Endothelial cell of umbilical vein (primary cell): ENCODE measurements around the gene SELENBP1. TPM values are rescaled to one million over a fixed set of nuclear protein-coding genes. Genes with fewer than 3 reads are reported as not detected.

Experiments used
- BruUV-seq: library from RNA; stranded (reverse); fragments of 400-500 nt; replicated peaks from 2 replicates; lab custom pipeline; 2021; lab: Mats Ljungman, UMichigan
- CTCF ChIA-PET: fragments of 300-600, 350-600 bp; sonication (Branson Sonifier 250); formaldehyde crosslinking; loops from one replicate; lab custom pipeline; 2021; ENCODE audit warnings: antibody characterized with exemption, inconsistent platforms; lab: Charles Lee
- POLR2A ChIA-PET: fragments of 300-600, 350-600 bp; sonication (Branson Sonifier 250); formaldehyde crosslinking; loops from one replicate; lab custom pipeline; 2021; ENCODE audit warnings: antibody characterized with exemption, inconsistent platforms; lab: Charles Lee
- DNase-seq: peaks from one replicate; pipeline ENCODE4 v3.0.0-alpha.2; 2011; ENCODE audit warnings: low read depth, low spot score
- FAIRE-seq: peaks from 2 replicates; lab custom pipeline; 2011; peaks lifted over from hg19 to GRCh38; lab: Jason Lieb, UNC
- H2AFZ ChIP-seq: 2 replicates; pipeline ENCODE4 v1.6.0; 2012; ENCODE audit warnings: low read depth, low read length, control low read depth, inconsistent platforms
- H3K27ac ChIP-seq: 2 replicates; pipeline ENCODE4 v1.5.1; 2011; ENCODE audit warnings: low read depth, mild to moderate bottlenecking, control low read depth, low read length, moderate library complexity; ENCODE audit not compliant: insufficient read depth
- H3K27me3 ChIP-seq, 2 experiments: 2 replicates each; pipeline versions ENCODE4 v1.6.0 to v1.6.1; 2011; ENCODE audit warnings: low read length in 2 of 2, mixed read lengths in 1 of 2; ENCODE audit not compliant: control insufficient read depth in 2 of 2, insufficient read depth in 2 of 2
- H3K36me3 ChIP-seq, 2 experiments: 2 replicates in 1 of 2; 3 replicates in 1 of 2; pipeline ENCODE4 v1.5.1; 2011; ENCODE audit warnings: low read length in 2 of 2, mild to moderate bottlenecking in 1 of 2, moderate library complexity in 1 of 2; ENCODE audit not compliant: control insufficient read depth in 2 of 2, insufficient read depth in 2 of 2; ENCODE audit errors: extremely low read depth in 1 of 2
- H3K4me1 ChIP-seq: 3 replicates; pipeline ENCODE4 v1.5.1; 2011; ENCODE audit warnings: mild to moderate bottlenecking, low read length; ENCODE audit not compliant: control insufficient read depth, insufficient read depth; ENCODE audit errors: extremely low read depth
- H3K4me2 ChIP-seq: 2 replicates; pipeline ENCODE4 v1.6.1; 2011; ENCODE audit warnings: low read length, control low read depth, mixed read lengths; ENCODE audit not compliant: insufficient read depth
- H3K4me3 ChIP-seq, 3 experiments: fragments of 200-600 bp in 1 of 3; sonication (generic), shearing (Covaris generic) in 1 of 3; replicated peaks in 1 of 3; 2 replicates each; pipeline ENCODE4 v1.5.1; 2011 to 2016; ENCODE audit warnings: control low read depth in 3 of 3, low read length in 3 of 3, mild to moderate bottlenecking in 2 of 3, inconsistent platforms in 1 of 3, low read depth in 1 of 3, moderate library complexity in 1 of 3; ENCODE audit not compliant: insufficient read depth in 1 of 3
- H3K79me2 ChIP-seq: 2 replicates; pipeline ENCODE4 v1.6.0; 2012; ENCODE audit warnings: low read length, inconsistent platforms; ENCODE audit not compliant: control insufficient read depth, insufficient read depth
- H3K9ac ChIP-seq: replicated peaks from 2 replicates; pipeline ENCODE3; 2011; ENCODE audit warnings: low read length, control low read depth; ENCODE audit not compliant: insufficient read depth; ENCODE audit errors: extremely low read depth
- H3K9me1 ChIP-seq: replicated peaks from 3 replicates; pipeline ENCODE4 v1.6.0; 2011; ENCODE audit warnings: mild to moderate bottlenecking, low read length; ENCODE audit not compliant: control insufficient read depth, insufficient read depth; ENCODE audit errors: extremely low read depth
- H3K9me3 ChIP-seq: replicated peaks from 2 replicates; pipeline ENCODE4 v1.5.1; 2012; ENCODE audit warnings: low read length, inconsistent platforms; ENCODE audit not compliant: control insufficient read depth, insufficient read depth
- H4K20me1 ChIP-seq: replicated peaks from 2 replicates; pipeline ENCODE3; 2011; ENCODE audit warnings: mild to moderate bottlenecking, low read length; ENCODE audit not compliant: control insufficient read depth, insufficient read depth; ENCODE audit errors: extremely low read depth
- CTCF ChIP-seq, 2 donors: IDR thresholded peaks; 1 replicate in 1 of 2; 2 replicates in 1 of 2; pipeline ENCODE4 v1.5.1; 2011; ENCODE audit warnings: low read length in 2 of 2, mild to moderate bottlenecking in 2 of 2, moderate library complexity in 2 of 2, control low read depth in 1 of 2, inconsistent platforms in 1 of 2, low read depth in 1 of 2; ENCODE audit not compliant: insufficient read depth in 1 of 2; ENCODE audit errors: extremely low read depth in 1 of 2
- EZH2 ChIP-seq: IDR thresholded peaks from 2 replicates; pipeline ENCODE4 v1.6.1; 2012; ENCODE audit warnings: borderline replicate concordance, low read depth, mild to moderate bottlenecking, moderate library complexity, low read length, inconsistent platforms; ENCODE audit not compliant: severe bottlenecking
- FOS ChIP-seq: IDR thresholded peaks from 2 replicates; pipeline ENCODE4 v1.6.1; 2011; ENCODE audit warnings: mild to moderate bottlenecking, low read length, moderate library complexity, borderline replicate concordance; ENCODE audit not compliant: insufficient read depth
- GATA2 ChIP-seq: IDR thresholded peaks from 2 replicates; pipeline ENCODE4 v1.7.0; 2011; ENCODE audit warnings: low read depth, mild to moderate bottlenecking, moderate library complexity, mixed read lengths, low read length; ENCODE audit not compliant: insufficient read length, insufficient read depth
- JUN ChIP-seq: IDR thresholded peaks from 2 replicates; pipeline ENCODE4 v1.6.1; 2011; ENCODE audit warnings: borderline replicate concordance, low read depth; ENCODE audit not compliant: insufficient read length, insufficient read depth
- MAX ChIP-seq: IDR thresholded peaks from 2 replicates; pipeline ENCODE4 v1.6.1; 2011; ENCODE audit not compliant: insufficient read depth, insufficient read length
- MYC ChIP-seq: IDR thresholded peaks from one replicate; pipeline ENCODE4 v1.6.1; 2011; ENCODE audit warnings: mild to moderate bottlenecking, low read depth, low read length
- POLR2A ChIP-seq: IDR thresholded peaks from 2 replicates; pipeline ENCODE4 v1.6.1; 2012; ENCODE audit warnings: low read depth, mild to moderate bottlenecking, control low read depth, low read length
- POLR2AphosphoS5 ChIP-seq: IDR thresholded peaks from 2 replicates; pipeline ENCODE4 v1.6.1; 2012; ENCODE audit warnings: low read depth, mild to moderate bottlenecking, control low read depth, low read length, moderate library complexity; ENCODE audit not compliant: insufficient read depth
- dilution Hi-C: fragments of 300-500 bp; cut with MboI; formaldehyde crosslinking; loops from one replicate; pipeline ENCODE4 v1.15.0; 2019; ENCODE audit warnings: low sequenced_read_pairs; ENCODE audit not compliant: extremely low pct_ligation_motif_present
- intact Hi-C: fragments of 100-400 bp; cut with micrococcal nuclease; formaldehyde crosslinking; loops from one replicate; pipeline ENCODE4 v1.10.0; 2022
- polyA plus RNA-seq, 4 experiments: library from polyadenylated mRNA; depleted of rRNA in 3 of 4; stranded (reverse) in 3 of 4; unstranded in 1 of 4; fragments of >200 nt; gene quantifications; 2 replicates each; pipeline versions ENCODE4 v1.2.1 to v1.2.3, GENCODE V29; 2011 to 2012; ENCODE audit warnings: missing spikeins in 1 of 4
- total RNA-seq: library from RNA; stranded (reverse); gene quantifications from 2 replicates; pipeline ENCODE4 v1.2.3, GENCODE V29; 2021

The SELENBP1 gene
- total and polyA plus RNA-seq, 2 donors (not counting 3 experiments of a cell fraction or from before 2014, with no cell fraction given): 18.0 to 40.6 TPM

- no peak for TF ChIP-seq POLR2AphosphoS5
- H3K4me3 ChIP-seq: no peak overlapping the region
- no peaks in the 10 kb centered on the region for H4K20me1 ChIP-seq
- dilution Hi-C loops (no loop called here), intact Hi-C loops (no loop called here)
- H3K9me1 ChIP-seq: no peaks in the 10 kb centered on the region
- H3K4me2 ChIP-seq: no peak overlapping the region
- no peak overlapping the region for H3K27ac ChIP-seq
- ChIA-PET CTCF (interaction anchor here (1.0 to 2.0 kb wide), 3 partner anchors 9 to 68 kb away, joined by 3 to 10 read pairs (median 3); no protein-coding TSS in a partner anchor), POLR2A (no interaction called here)
- no peak overlapping the region for H2AFZ ChIP-seq
- H3K4me1 ChIP-seq: peaks cover 8% of the 10 kb centered on the region
- no TSS peak for BruUV-seq
- no peak overlapping the region for H3K9ac ChIP-seq
- no peak for DNase-seq
- no peaks in the 10 kb centered on the region for H3K27me3 ChIP-seq
- H3K79me2 ChIP-seq: no peaks in the 10 kb centered on the region
- no peak for FAIRE-seq
- H3K36me3 ChIP-seq: no peaks in the 10 kb centered on the region
- no peaks in the 10 kb centered on the region for H3K9me3 ChIP-seq
Observed at GRCh38 chr1:151368393-151369301, 3.9 kb downstream of the SELENBP1 start.

DNA sequence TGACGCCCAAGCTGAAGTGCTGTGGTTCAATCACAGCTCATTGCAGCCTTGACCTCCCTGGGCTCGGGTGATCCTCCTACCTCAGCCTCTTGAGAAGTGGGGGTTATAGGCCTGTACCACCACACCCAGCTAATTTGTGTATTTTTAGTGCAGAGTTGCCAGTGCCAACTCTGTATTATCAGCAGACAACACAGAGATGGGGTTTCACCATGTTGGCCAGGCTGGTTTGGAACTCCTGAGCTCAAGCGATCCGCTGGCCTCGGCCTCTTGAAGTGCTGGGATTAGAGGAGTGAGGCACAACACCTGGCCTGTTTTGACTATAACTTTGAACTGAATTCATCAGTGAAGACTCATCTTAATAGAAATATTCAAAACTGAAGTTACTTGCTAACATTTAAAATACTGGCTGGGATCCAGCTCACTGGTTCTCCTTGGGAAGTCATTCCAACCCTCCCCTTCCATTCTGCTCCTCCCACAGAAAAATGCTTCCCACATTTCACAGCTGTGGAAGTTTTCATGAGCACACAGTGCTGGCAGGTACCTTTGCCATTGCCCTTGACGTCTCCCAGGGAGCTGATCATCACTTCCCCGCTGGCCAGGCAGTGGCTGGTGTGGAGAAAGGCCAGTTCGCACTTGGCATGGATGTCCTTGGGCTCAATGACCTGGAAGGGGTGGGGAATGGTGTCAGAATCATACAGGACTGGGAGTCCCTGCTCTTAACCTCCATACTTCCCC, 4.7 kb downstream of the SELENBP1 start:
- Histone ChIP-seq H3K4me3 (no peak overlapping the region), H3K27me3 (no peaks in the 10 kb centered on the region), H4K20me1 (no peaks in the 10 kb centered on the region), H3K36me3 (no peaks in the 10 kb centered on the region), H3K27ac (no peak overlapping the region), H3K9me3 (no peaks in the 10 kb centered on the region), H3K4me1 (peaks cover 8% of the 10 kb centered on the region), H2AFZ (no peak overlapping the region), H3K9me1 (no peaks in the 10 kb centered on the region), H3K4me2 (no peak overlapping the region), H3K79me2 (no peaks in the 10 kb centered on the region), H3K9ac (no peak overlapping the region)
- POLR2A ChIA-PET: no interaction called here
- TF ChIP-seq EZH2 (no peak), MAX (no peak), FOS (no peak), MYC (no peak), CTCF (IDR thresholded peaks at IDR 0.05; ENCODE audit: extremely low read depth in 1 of 2, insufficient read depth in 1 of 2, low read depth in 1 of 2, low read length in 2 of 2) (no peak), GATA2 (no peak), JUN (no peak), POLR2AphosphoS5 (no peak), POLR2A (no peak)
- dilution Hi-C loops (no loop called here), intact Hi-C loops (no loop called here)
- DNase-seq: no peak
- BruUV-seq: no TSS peak
- CTCF ChIA-PET: interaction anchor here (1.0 to 1.1 kb wide), 2 partner anchors 8 to 67 kb away, joined by 3 read pairs; no protein-coding TSS in a partner anchor
- no peak for FAIRE-seq
